GM18507 (cell line): Measurements from ENCODE around the gene ZNF516.

Source experiments
- DNase-seq: peaks from one replicate; pipeline ENCODE4 v3.0.0; 2011; ENCODE audit warnings: low read depth; ENCODE audit not compliant: insufficient read length; ENCODE audit errors: extremely low spot score
- FAIRE-seq: peaks from 2 replicates; lab custom pipeline; 2011; peaks lifted over from hg19 to GRCh38; lab: Jason Lieb, UNC

ZNF516 gene

DNA sequence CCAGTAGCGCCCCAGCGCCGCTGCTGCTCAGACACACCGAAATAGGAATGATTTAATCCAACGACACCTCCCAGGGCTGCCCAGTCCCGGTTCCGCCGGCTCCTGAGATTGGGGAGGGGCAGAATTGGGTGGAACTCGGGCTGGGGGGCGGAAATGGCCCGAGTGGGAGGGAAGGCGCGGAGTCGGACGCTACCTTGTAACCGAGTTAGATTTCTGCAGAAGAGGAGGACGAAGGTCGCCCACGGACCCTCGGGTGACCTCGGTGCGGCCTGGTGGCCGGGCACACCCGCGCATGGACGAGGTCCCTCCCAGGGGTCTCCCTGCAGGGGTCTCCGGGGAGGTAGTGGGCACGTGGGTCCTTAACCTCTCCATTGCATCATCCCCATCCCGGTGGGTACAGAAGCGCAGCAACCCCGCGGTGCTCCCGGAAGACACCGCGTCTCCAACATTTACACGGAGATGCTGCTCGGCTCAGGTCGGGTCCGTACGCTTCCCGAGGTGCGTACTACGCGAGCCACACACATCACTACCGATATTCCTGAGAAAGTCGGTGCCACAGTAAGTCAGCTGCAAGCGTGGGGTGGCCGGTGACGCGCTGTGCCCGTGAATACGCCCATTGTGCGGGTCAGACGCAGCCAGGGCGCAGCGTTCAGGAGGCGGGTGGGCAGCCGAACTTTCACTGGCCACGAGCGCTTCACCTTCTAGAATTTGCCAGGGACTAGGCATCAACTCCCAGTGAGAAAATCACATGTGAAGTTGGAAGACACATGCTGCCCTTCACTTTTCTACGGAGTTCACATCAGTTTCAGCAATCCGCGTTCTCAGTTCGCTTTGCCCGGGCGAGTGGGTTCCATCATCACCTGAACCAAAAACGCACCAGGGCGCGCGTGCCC, 3.0 kb downstream of the ZNF516 start:
- no peak for FAIRE-seq
- DNase-seq, result no peak

- DNase-seq, result peak; percentile 50
- no peak for FAIRE-seq
Measured at GRCh38 chr18:76491473-76491775, 3.6 kb downstream of the ZNF516 start.

- DNase-seq (no peak), FAIRE-seq (peak; percentile 61)
Measured at GRCh38 chr18:76490670-76491472, 4.2 kb downstream of the ZNF516 start.

DNA sequence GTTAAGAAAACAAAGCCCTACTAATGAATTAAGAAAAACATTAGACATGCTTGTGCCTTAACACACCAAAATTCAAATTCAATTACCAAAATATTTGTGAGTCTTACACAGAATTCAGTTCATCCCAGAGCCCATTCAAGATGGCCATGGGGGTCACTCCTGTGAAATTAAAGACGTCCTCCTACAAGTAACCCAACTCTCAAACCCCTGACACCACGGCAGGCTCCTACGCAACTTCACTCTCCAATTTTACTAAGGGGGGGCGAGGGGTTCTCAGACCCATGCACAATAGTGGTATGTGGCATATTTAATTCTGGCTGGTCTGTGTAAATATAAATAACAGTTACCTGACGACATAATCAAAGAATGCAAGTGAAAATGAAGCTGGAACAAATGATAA, 5.0 kb downstream of the ZNF516 start:
- DNase-seq, result no peak
- FAIRE-seq, result no peak

DNA sequence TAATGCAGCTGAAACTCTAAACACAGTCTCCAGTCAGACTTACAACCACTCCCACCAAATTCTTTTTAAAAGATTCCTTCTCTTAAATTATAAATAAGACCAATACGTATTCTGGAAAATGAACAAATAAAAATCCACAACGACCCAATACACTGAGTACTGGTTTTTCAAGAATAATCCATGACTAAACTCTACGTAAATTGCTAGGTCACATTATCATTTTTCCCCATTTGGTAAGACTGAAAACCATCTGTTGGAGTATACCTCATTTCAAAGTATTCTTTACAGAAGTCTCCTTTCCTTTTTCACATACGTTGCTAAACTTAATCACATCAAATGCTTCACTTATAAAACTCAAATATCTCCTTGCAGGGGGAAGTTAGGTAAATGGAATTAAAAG, 6.0 kb downstream of the ZNF516 start:
- no peak for DNase-seq
- FAIRE-seq, result peak; percentile 33

GRCh38 chr18:76488190-76488589, 6.9 kb downstream of the ZNF516 start:
- FAIRE-seq, result no peak
- no peak for DNase-seq

DNA sequence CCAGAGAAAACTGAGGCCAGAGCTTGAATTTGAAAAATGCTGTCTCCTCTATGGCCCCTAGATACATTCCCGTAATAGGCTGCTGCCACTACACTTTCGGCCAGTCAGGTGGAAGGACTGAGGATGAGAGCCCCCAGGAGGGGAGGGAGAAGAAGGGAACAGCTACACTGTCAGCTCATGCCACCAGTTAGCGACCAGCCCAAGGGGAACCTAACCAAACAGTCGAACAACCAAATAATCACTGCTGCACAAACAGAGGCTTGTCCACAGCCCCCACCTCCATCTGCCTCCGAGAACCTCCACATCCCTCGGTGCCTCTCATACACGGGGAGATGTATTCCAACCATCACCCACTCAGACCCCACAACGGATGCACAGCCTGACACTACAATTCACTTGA, 7.3 kb downstream of the ZNF516 start:
- FAIRE-seq (no peak), DNase-seq (no peak)

- DNase-seq (no peak), FAIRE-seq (peak; percentile 31)
Measured at GRCh38 chr18:76487070-76487469, 8.0 kb downstream of the ZNF516 start.

DNA sequence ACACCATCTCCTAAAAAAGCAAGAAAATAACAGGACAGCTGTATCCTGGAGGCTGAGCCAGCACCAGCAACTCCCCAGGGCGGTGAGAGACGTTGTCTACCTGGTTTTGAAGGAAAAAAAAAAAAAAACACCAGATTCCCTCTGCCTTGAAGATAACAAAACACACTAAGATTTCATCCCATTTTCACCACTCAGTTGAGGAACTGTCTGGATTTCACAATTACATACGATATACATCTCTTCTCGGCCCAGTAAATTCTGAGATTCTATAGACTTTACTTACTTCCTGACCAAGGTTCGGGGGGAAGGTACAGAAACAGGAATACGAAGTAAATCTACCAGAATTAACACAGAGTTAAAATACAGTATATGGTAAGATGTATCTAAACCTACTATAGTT, 8.5 kb downstream of the ZNF516 start:
- DNase-seq (no peak), FAIRE-seq (peak; percentile 66)

DNA sequence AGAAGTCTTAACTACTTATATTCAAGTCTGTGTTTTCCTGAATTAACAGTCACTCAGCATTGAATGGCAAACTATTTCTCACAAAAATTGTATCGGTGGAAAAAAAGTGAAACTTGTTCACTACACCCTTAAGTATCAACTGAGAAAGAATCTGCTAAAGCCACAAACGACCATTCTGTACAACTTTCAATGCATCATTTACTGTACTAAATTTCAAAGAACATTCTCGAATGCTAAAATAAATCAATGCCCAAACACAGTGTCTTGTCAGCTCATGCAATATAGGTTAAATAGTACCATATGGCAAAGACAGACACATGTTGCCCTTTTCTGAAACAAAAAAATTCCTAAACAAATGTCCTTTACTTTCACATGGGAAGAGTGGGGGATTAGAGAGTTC, 9.0 kb downstream of the ZNF516 start:
- FAIRE-seq (peak; percentile 68), DNase-seq (no peak)

DNA sequence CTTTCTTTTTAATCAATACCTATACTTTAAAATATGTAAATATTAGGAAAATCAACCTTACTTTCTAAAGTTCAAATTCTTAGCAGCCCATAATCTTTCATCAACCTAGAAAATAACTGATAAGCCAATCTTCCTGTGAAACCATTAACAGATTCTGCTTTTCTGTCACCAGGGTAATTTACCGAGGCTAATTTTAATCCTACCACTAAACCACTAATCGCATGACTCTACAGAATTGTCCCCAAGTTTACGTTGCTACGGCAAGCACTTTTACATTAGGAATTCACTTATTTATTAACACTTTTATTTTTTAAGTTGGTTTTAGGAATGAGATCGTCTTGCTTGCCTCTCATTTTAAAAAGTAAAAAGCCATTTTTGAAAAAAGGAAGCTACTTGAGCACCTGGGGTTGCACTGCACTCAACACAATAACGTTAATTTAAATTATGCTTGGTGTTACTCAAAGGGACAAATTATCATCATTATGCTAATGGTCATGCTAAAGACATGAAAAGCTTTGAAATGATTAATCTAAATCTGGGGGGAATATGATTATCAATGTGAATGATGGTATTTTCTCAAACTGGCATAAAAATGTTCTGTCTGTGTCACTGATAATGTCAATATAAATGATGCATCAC, 10.2 kb downstream of the ZNF516 start:
- FAIRE-seq, result peak; percentile 91

DNA sequence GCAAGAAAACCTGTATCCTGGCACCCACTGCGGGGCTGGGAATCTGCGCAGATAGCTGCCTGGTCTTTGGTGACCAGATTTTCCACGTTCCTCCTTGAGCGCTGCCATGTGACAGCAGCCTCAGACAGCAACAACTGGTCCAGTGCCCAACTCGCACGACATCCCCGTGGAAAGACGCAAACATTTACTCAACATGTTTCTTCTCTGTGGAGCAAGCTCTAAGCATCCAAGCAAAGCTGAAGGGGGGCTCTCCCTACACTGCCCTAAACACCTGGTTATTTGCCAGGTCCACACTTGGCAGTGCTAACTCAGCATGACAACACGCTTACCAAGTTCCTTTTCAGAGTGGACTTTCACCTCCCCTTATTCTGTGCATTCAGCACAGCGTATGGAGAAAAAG, 11.3 kb downstream of the ZNF516 start:
- FAIRE-seq, result no peak

More for the DNA sequence above, 10.2 kb downstream of the ZNF516 start:
- no peak for DNase-seq

GRCh38 chr18:76482971-76483691, 11.9 kb downstream of the ZNF516 start:
- no peak for DNase-seq
- FAIRE-seq, result no peak

More for the DNA sequence above, 11.3 kb downstream of the ZNF516 start:
- no peak for DNase-seq

DNA sequence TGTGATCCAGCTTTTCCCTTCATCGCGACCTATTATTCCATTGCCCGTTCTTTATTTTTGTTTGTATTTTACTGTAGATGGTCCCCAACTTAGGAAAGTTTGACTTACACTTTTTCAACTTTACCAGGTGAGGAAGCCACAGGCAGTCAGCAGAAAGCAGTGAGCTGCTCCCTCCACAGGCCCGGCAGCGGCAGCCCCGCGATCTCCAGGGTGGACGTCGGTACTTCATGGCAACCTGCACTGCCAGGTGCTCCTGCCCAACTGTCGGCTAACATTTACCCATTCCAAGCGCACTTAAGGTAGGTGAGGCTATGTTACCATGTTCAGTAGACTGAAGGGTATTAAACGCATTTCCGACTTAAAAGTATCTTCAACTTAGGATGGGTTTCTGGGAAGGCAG, 12.8 kb downstream of the ZNF516 start:
- FAIRE-seq (no peak), DNase-seq (no peak)

DNA sequence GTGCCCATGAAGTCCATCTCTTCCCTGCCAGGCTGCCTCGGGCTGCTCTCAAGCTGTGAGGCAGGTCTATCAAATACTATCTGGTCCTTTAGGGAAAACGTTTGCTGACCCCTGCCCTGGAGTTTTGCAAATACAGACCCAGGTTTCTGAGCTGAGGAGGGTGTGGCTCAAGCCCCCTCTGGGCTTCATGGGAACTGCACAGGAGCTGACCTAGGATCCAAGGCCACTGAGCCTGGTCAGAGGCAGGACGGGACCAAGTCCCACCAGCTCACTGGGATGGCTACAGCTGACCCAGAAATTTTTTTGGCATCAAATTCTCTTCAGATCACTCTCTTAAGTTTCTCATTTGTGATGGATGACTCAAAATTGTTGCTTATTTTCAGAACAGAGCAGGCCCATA, 14.1 kb downstream of the ZNF516 start:
- no peak for DNase-seq

DNA sequence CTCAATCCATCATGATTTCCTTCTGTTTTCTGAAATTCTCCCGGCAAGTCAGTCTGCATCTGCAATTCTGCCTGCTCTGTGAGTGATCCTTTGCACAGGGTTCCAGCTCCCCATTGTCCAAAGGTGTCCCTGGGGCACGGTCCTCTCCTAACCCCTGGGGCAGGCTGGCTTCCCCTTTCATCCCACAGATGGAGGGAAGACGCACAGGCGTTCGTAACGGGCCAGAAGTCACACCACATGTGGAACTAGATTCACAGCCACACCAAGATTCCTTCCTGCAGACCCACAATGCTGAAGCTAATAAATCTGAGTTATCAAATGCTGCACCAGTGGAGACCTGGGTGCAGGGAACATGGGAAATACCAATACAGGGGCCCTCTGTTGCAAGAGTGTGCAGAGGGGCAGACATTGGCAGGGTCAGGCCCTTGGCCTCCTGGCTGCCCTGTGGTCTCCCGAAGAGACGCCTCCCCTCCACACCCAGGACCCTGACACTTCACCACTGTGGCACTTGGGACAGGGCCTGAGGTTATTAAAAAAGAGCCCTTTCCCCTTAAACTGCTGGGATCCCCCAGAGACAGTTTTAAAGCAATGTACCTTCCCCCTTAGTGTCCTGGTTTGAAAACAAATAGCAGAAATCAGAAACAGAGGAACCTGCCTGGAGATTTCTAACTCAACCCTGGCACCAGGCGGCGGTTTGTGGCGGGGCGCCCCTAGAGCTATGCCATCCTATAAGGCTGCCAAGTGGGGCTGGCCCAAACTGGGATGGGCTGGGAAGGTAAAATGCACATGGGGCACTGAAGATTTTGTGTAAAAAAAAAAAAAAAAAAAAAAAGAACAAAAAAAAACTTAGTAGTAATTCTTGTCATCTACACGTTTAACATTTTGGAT, 15.4 kb downstream of the ZNF516 start:
- FAIRE-seq (no peak), DNase-seq (no peak)

More for the DNA sequence above, 14.1 kb downstream of the ZNF516 start:
- FAIRE-seq, result no peak

- DNase-seq (no peak), FAIRE-seq (peak; percentile 88)
Measured at GRCh38 chr18:76476665-76477561, 18.1 kb downstream of the ZNF516 start.
